Measurements from ENCODE around the gene C2CD4D.

DNA sequence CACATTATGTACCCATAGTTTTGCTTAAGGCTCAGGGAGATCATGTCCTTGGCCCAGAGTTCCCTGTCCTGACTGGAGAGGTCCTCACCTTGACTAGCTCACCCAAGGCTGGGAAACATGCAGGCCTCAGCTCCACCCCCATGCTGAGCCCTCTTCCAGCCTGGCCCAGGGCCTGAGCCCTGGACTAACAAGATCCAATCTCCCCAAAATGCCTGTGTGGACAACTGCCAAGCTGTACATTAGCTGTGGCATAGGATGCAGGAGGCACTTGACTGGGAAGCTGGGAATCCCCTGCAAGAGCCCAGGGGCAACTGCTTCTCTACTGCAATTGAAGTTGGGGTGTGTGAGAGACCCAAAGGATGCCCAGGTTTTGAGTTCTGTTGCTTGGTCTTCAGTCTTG, 36.5 kb downstream of the C2CD4D start:
- TF ChIP-seq, protein P1, sequence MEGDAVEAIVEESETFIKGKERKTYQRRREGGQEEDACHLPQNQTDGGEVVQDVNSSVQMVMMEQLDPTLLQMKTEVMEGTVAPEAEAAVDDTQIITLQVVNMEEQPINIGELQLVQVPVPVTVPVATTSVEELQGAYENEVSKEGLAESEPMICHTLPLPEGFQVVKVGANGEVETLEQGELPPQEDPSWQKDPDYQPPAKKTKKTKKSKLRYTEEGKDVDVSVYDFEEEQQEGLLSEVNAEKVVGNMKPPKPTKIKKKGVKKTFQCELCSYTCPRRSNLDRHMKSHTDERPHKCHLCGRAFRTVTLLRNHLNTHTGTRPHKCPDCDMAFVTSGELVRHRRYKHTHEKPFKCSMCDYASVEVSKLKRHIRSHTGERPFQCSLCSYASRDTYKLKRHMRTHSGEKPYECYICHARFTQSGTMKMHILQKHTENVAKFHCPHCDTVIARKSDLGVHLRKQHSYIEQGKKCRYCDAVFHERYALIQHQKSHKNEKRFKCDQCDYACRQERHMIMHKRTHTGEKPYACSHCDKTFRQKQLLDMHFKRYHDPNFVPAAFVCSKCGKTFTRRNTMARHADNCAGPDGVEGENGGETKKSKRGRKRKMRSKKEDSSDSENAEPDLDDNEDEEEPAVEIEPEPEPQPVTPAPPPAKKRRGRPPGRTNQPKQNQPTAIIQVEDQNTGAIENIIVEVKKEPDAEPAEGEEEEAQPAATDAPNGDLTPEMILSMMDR (IDR thresholded peaks at IDR 0.05): no peak
- no peak for TF ChIP-seq JUN (CRISPR knock-in tag; IDR thresholded peaks at IDR 0.05)
- TF ChIP-seq TCF7 (CRISPR knock-in tag; IDR thresholded peaks at IDR 0.05; ENCODE audit: low read depth): no peak
- TF ChIP-seq, protein P2, sequence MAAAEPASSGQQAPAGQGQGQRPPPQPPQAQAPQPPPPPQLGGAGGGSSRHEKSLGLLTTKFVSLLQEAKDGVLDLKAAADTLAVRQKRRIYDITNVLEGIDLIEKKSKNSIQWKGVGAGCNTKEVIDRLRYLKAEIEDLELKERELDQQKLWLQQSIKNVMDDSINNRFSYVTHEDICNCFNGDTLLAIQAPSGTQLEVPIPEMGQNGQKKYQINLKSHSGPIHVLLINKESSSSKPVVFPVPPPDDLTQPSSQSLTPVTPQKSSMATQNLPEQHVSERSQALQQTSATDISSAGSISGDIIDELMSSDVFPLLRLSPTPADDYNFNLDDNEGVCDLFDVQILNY (CRISPR knock-in tag; IDR thresholded peaks at IDR 0.05): no peak

Data from WTC11 (cell line).